ENCODE results near the gene MYH6. TPM values are rescaled to one million over a fixed set of nuclear protein-coding genes. Genes with fewer than 3 reads are reported as not detected.

The MYH6 gene
- total RNA-seq, 4 donors from 2014 or later: 0.16 to 1.5 TPM; not detected in 2

GRCh38 chr14:23413681-23414080 is 5.6 kb upstream of the MYH6 start:
- in situ Hi-C loops (cut with MboI; ENCODE audit: low pct_ligation_motif_present in 1 of 4, low pct_unique_long_range_greater_than_20kb in 1 of 4, low sequenced_read_pairs in 3 of 4) (no loop called here), intact Hi-C loops (cut with DNase I; ENCODE audit: low total_unique reads) (no loop called here)
- Histone ChIP-seq H3K27ac (no peak overlapping the region), H3K4me3 (no peak overlapping the region), H3K36me3 (no peaks in the 10 kb centered on the region), H3K4me1 (no peaks in the 10 kb centered on the region), H3K27me3 (no peaks in the 10 kb centered on the region), H3K9me3 (no peaks in the 10 kb centered on the region)
- no peak for DNase-seq
- 81 to 88% methylated on average over 5 to 15 of the region's 16 CpGs for WGBS, 2 donors (ENCODE audit: low coverage in 1 of 2)
- TF ChIP-seq CTCF (IDR thresholded peaks at IDR 0.05) (no peak), POLR2AphosphoS5 (IDR thresholded peaks at IDR 0.05) (no peak), POLR2A (IDR thresholded peaks at IDR 0.05) (no peak), EP300 (IDR thresholded peaks at IDR 0.05; ENCODE audit: low read depth) (no peak)

GRCh38 chr14:23411563-23412525 is 3.8 kb upstream of the MYH6 start:
- Histone ChIP-seq H3K27ac (no peak overlapping the region), H3K4me1 (no peaks in the 10 kb centered on the region), H3K9me3 (no peaks in the 10 kb centered on the region), H3K36me3 (no peaks in the 10 kb centered on the region), H3K27me3 (no peaks in the 10 kb centered on the region), H3K4me3 (no peak overlapping the region)
- no peak for DNase-seq
- intact Hi-C loops (cut with DNase I; ENCODE audit: low total_unique reads) (no loop called here), in situ Hi-C loops (cut with MboI; ENCODE audit: low pct_ligation_motif_present in 1 of 4, low pct_unique_long_range_greater_than_20kb in 1 of 4, low sequenced_read_pairs in 3 of 4) (no loop called here)
- 77% methylated on average over 14 of the region's 14 CpGs; no CpG with 5 or more reads in 1 of the 2 donors for WGBS, 2 donors (ENCODE audit: low coverage in 1 of 2)
- no peak for TF ChIP-seq EP300 (IDR thresholded peaks at IDR 0.05; ENCODE audit: low read depth)
- TF ChIP-seq POLR2AphosphoS5 (IDR thresholded peaks at IDR 0.05): no peak
- TF ChIP-seq CTCF (IDR thresholded peaks at IDR 0.05): no peak
- no peak for TF ChIP-seq POLR2A (IDR thresholded peaks at IDR 0.05)

- intact Hi-C loops (cut with DNase I; ENCODE audit: low total_unique reads): no loop called here
- WGBS, 2 donors (ENCODE audit: low coverage in 1 of 2): 78 to 100% methylated on average over 1 to 14 of the region's 14 CpGs
- no peak for TF ChIP-seq POLR2AphosphoS5 (IDR thresholded peaks at IDR 0.05)
- TF ChIP-seq POLR2A (IDR thresholded peaks at IDR 0.05): no peak
- no peak for TF ChIP-seq EP300 (IDR thresholded peaks at IDR 0.05; ENCODE audit: low read depth)
- no peak for TF ChIP-seq CTCF (IDR thresholded peaks at IDR 0.05)
- Histone ChIP-seq H3K4me1 (no peaks in the 10 kb centered on the region), H3K36me3 (no peaks in the 10 kb centered on the region), H3K4me3 (no peak overlapping the region), H3K9me3 (no peaks in the 10 kb centered on the region), H3K27ac (no peak overlapping the region), H3K27me3 (no peaks in the 10 kb centered on the region)
- DNase-seq: no peak
- in situ Hi-C loops (cut with MboI; ENCODE audit: low pct_ligation_motif_present in 1 of 4, low pct_unique_long_range_greater_than_20kb in 1 of 4, low sequenced_read_pairs in 3 of 4): no loop called here
These were observed 2.0 kb upstream of the MYH6 start for GRCh38 chr14:23409966-23410635.

- no peaks in the 10 kb centered on the region for H3K4me1 ChIP-seq
- no peak overlapping the region for H3K27ac ChIP-seq
- H3K9me3 ChIP-seq: no peaks in the 10 kb centered on the region
- no peaks in the 10 kb centered on the region for H3K27me3 ChIP-seq
- intact Hi-C loops (cut with DNase I; ENCODE audit: low total_unique reads): no loop called here
- 72% methylated on average over 2 of the region's 2 CpGs; no CpG with 5 or more reads in 1 of the 2 donors for WGBS, 2 donors (ENCODE audit: low coverage in 1 of 2)
- H3K4me3 ChIP-seq: no peak overlapping the region
- DNase-seq: no peak
- no peaks in the 10 kb centered on the region for H3K36me3 ChIP-seq
- TF ChIP-seq POLR2AphosphoS5 (IDR thresholded peaks at IDR 0.05) (no peak), EP300 (IDR thresholded peaks at IDR 0.05; ENCODE audit: low read depth) (no peak), CTCF (IDR thresholded peaks at IDR 0.05) (no peak), POLR2A (IDR thresholded peaks at IDR 0.05) (no peak)
- in situ Hi-C loops (cut with MboI; ENCODE audit: low pct_ligation_motif_present in 1 of 4, low pct_unique_long_range_greater_than_20kb in 1 of 4, low sequenced_read_pairs in 3 of 4): no loop called here
These were observed 1.4 kb upstream of the MYH6 start for GRCh38 chr14:23409475-23409874.
